ENCODE results near the gene TRPT1. TPM values are rescaled to one million over a fixed set of nuclear protein-coding genes. Genes with fewer than 3 reads are reported as not detected.

TRPT1 gene
- total RNA-seq, 1 donor from 2014 or later: 52.0 TPM

- DNase-seq (ENCODE audit: low spot score, unreplicated experiment): no peak
- H3K4me1 Mint-ChIP-seq (ENCODE audit: low read depth): peaks cover 7% of the 10 kb centered on the region
- H3K9me3 Mint-ChIP-seq (ENCODE audit: low read depth): no peaks in the 10 kb centered on the region
- no peak overlapping the region for H3K4me3 Mint-ChIP-seq (ENCODE audit: low read depth)
- H3K27me3 Mint-ChIP-seq: no peaks in the 10 kb centered on the region
- peaks cover 12% of the 10 kb centered on the region for H3K36me3 Mint-ChIP-seq (ENCODE audit: insufficient read depth)
- H3K27ac Mint-ChIP-seq: no peak overlapping the region
- TF ChIP-seq CTCF (IDR thresholded peaks at IDR 0.05; ENCODE audit: unreplicated experiment): no peak
These were observed 29.4 kb upstream of the TRPT1 start for GRCh38 chr11:64255135-64256128.

DNA sequence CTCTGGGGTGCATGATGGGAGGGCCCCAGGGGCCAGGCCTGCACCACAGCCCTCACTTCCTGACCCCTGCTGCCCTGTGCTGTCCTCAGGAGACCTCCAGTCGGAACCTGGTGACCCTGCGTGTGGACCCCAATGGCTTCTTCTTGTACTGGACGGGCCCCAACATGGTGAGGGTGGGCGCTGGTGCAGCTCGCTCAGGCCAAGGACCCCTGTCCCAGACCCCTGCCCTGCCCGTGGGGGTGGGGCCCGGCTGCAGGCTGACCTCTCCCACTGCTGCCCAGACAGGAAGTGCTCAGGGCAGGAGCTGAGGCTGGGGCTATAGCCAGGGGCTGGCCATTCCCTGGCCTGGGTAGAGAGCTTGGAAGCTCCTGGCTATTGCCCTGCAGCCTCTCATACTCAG, 28.3 kb upstream of the TRPT1 start:
- no peak for TF ChIP-seq CTCF (IDR thresholded peaks at IDR 0.05; ENCODE audit: unreplicated experiment)
- Mint-ChIP-seq H3K4me1 (ENCODE audit: low read depth) (peaks cover 7% of the 10 kb centered on the region), H3K27me3 (peaks cover 3% of the 10 kb centered on the region), H3K9me3 (ENCODE audit: low read depth) (no peaks in the 10 kb centered on the region), H3K4me3 (ENCODE audit: low read depth) (no peak overlapping the region), H3K27ac (no peak overlapping the region), H3K36me3 (ENCODE audit: insufficient read depth) (peaks cover 2% of the 10 kb centered on the region)
- DNase-seq (ENCODE audit: low spot score, unreplicated experiment): no peak

GRCh38 chr11:64253481-64253880, 27.5 kb upstream of the TRPT1 start:
- Mint-ChIP-seq H3K27ac (peak overlapping the region; percentile 59), H3K4me3 (ENCODE audit: low read depth) (peak overlapping the region; percentile 31), H3K4me1 (ENCODE audit: low read depth) (peaks cover 7% of the 10 kb centered on the region), H3K9me3 (ENCODE audit: low read depth) (no peaks in the 10 kb centered on the region), H3K27me3 (peaks cover 3% of the 10 kb centered on the region), H3K36me3 (ENCODE audit: insufficient read depth) (peaks cover 1% of the 10 kb centered on the region)
- no peak for DNase-seq (ENCODE audit: low spot score, unreplicated experiment)
- no peak for TF ChIP-seq CTCF (IDR thresholded peaks at IDR 0.05; ENCODE audit: unreplicated experiment)

- H3K4me1 Mint-ChIP-seq (ENCODE audit: low read depth): peaks cover 7% of the 10 kb centered on the region
- no peaks in the 10 kb centered on the region for H3K9me3 Mint-ChIP-seq (ENCODE audit: low read depth)
- H3K36me3 Mint-ChIP-seq (ENCODE audit: insufficient read depth): peaks cover 1% of the 10 kb centered on the region
- peaks cover 3% of the 10 kb centered on the region for H3K27me3 Mint-ChIP-seq
- H3K4me3 Mint-ChIP-seq (ENCODE audit: low read depth): peak overlapping the region; percentile 31
- no peak overlapping the region for H3K27ac Mint-ChIP-seq
- TF ChIP-seq CTCF (IDR thresholded peaks at IDR 0.05; ENCODE audit: unreplicated experiment): no peak
- DNase-seq (ENCODE audit: low spot score, unreplicated experiment): no peak
These were observed 27.1 kb upstream of the TRPT1 start for GRCh38 chr11:64253043-64253442.

GRCh38 chr11:64252003-64252872, 26.3 kb upstream of the TRPT1 start:
- peak; percentile 24 for TF ChIP-seq CTCF (IDR thresholded peaks at IDR 0.05; ENCODE audit: unreplicated experiment)
- peaks cover 11% of the 10 kb centered on the region for H3K4me1 Mint-ChIP-seq (ENCODE audit: low read depth)
- peaks cover 3% of the 10 kb centered on the region for H3K27me3 Mint-ChIP-seq
- H3K9me3 Mint-ChIP-seq (ENCODE audit: low read depth): no peaks in the 10 kb centered on the region
- H3K27ac Mint-ChIP-seq: no peak overlapping the region
- no peaks in the 10 kb centered on the region for H3K36me3 Mint-ChIP-seq (ENCODE audit: insufficient read depth)
- peak overlapping the region; percentile 82 for H3K4me3 Mint-ChIP-seq (ENCODE audit: low read depth)
- no peak for DNase-seq (ENCODE audit: low spot score, unreplicated experiment)
